ENCODE measurements around the gene TPRN.

Gene TPRN

GRCh38 chr9:137143459-137143858, 57.1 kb downstream of the TPRN start:
- DNase-seq (ENCODE audit: low read depth in 2 of 2): no peak

- DNase-seq (ENCODE audit: low read depth in 2 of 2): no peak
Observed at GRCh38 chr9:137141976-137142936, 58.3 kb downstream of the TPRN start.
